ENCODE measurements around the gene REC8. TPM values are rescaled to one million over a fixed set of nuclear protein-coding genes. Genes with fewer than 3 reads are reported as not detected.

Gene REC8
- polyA plus RNA-seq, 1 donor (not counting 4 experiments of a cell fraction or from before 2014, with no cell fraction given): 6.3 TPM

DNA sequence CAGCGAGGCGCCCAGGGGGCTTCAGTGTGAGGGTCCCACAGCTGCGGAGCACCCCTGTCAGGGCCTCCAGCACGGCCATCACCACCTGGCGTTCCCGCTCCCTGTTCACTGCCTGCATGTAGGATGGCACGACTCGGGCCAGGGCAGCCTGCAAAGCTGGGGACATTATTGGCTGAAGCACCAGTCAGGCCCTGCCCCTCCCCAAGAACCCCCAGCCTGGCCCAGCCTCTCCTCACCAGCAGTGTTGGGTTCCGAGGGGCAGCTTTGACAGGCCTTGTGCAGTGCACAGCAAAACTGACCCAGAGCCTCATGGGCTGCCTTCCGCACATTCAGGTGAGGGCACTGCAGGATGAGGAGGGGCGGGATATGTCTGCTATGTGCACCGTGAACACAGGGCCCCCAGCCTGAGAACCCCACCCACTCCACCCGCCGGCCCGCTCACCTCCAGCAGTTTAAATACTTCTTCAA, 11.2 kb downstream of the REC8 start:
- Histone ChIP-seq H3K4me1 (ENCODE audit: control insufficient read depth, extremely low read depth, insufficient read depth, low read length) (peaks cover 9% of the 10 kb centered on the region), H3K4me2 (ENCODE audit: control insufficient read depth, extremely low read depth, insufficient read depth, low read depth, low read length) (no peak overlapping the region), H4K20me1 (ENCODE audit: control insufficient read depth, extremely low read depth, insufficient read depth, low read length) (peaks cover 12% of the 10 kb centered on the region), H3K36me3 (ENCODE audit: control insufficient read depth in 2 of 2, extremely low read depth in 1 of 2, insufficient read depth in 2 of 2, low read length in 2 of 2) (peaks cover 55 to 61% of the 10 kb centered on the region in 2 experiments), H3K4me3 (ENCODE audit: control insufficient read depth in 2 of 3, extremely low read depth in 1 of 3, insufficient read depth in 2 of 3, low read depth in 1 of 3, low read length in 3 of 3) (no peak overlapping the region), H3K9ac (ENCODE audit: control insufficient read depth, extremely low read depth, insufficient read depth, low read length) (no peak overlapping the region), H3K9me3 (ENCODE audit: control insufficient read depth, low read depth, low read length) (no peaks in the 10 kb centered on the region), H3K27ac (ENCODE audit: control insufficient read depth, insufficient read depth, low read length) (no peak overlapping the region), H3K79me2 (ENCODE audit: control insufficient read depth, insufficient read depth, low read length) (peaks cover 12% of the 10 kb centered on the region), H2AFZ (ENCODE audit: control insufficient read depth, low read length) (no peak overlapping the region), H3K27me3 (ENCODE audit: control insufficient read depth, extremely low read depth, insufficient read depth, low read length) (no peaks in the 10 kb centered on the region), H3K9me1 (ENCODE audit: control insufficient read depth, extremely low read depth, insufficient read depth, low read length) (no peaks in the 10 kb centered on the region)
- FAIRE-seq (no peak), DNase-seq (ENCODE audit: low read depth, low spot score) (no peak)
- dilution Hi-C loops (cut with MboI; ENCODE audit: extremely low pct_ligation_motif_present, low sequenced_read_pairs): no loop called here
- TF ChIP-seq EZH2 (IDR thresholded peaks at IDR 0.05; ENCODE audit: low read length): no peak
- TF ChIP-seq, protein P1, sequence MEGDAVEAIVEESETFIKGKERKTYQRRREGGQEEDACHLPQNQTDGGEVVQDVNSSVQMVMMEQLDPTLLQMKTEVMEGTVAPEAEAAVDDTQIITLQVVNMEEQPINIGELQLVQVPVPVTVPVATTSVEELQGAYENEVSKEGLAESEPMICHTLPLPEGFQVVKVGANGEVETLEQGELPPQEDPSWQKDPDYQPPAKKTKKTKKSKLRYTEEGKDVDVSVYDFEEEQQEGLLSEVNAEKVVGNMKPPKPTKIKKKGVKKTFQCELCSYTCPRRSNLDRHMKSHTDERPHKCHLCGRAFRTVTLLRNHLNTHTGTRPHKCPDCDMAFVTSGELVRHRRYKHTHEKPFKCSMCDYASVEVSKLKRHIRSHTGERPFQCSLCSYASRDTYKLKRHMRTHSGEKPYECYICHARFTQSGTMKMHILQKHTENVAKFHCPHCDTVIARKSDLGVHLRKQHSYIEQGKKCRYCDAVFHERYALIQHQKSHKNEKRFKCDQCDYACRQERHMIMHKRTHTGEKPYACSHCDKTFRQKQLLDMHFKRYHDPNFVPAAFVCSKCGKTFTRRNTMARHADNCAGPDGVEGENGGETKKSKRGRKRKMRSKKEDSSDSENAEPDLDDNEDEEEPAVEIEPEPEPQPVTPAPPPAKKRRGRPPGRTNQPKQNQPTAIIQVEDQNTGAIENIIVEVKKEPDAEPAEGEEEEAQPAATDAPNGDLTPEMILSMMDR (optimal IDR thresholded peaks at IDR 0.05 in 1 of 3, IDR thresholded peaks at IDR 0.05 in 1 of 3, conservative IDR thresholded peaks at IDR 0.05 in 1 of 3; ENCODE audit: extremely low read depth in 1 of 3, insufficient read depth in 2 of 3, low read length in 3 of 3): no peak

DNA sequence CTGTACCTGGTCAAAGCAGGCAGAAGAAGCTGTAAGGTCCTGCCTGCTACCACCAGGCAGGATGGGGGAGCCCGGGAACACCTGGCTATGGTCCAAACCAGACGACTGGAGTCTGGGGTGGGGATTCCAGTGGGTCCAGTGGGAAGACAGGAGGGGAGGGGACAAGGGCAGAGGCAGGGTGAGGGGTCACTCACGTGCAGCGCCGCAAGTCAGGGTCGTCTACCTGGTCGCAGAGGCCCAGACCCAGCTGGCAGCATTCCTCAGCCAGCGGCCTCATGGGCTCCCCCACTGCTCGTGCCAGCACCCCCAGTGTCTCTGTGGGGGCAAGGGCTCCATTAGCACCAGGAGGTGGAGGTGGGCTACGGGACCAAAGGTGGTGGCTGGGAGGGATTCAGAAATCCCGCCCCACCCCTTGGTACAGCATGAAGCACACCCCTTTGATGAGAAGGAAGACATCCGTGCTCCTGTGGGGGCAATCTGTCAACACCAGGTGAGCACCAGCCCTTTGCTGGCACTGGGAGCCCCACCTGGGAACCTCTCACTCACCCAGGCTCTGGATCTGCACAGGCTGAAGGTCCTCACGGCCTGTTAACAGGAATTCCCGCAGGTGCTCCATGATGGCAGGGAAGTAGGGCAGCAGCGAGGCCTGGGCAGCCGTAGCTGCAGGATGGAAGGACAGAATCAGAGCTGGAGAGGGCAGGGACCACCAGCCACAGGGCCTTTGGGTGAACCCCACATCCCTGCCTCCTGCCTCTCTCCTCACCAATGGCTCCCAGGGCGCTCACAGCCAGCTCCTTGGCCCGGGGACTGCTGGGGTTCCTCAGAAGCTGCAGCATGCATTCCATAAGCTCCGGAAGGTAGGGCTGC, 12.5 kb downstream of the REC8 start:
- Histone ChIP-seq H3K9ac (ENCODE audit: control insufficient read depth, extremely low read depth, insufficient read depth, low read length) (no peak overlapping the region), H3K27ac (ENCODE audit: control insufficient read depth, insufficient read depth, low read length) (no peak overlapping the region), H2AFZ (ENCODE audit: control insufficient read depth, low read length) (no peak overlapping the region), H3K9me3 (ENCODE audit: control insufficient read depth, low read depth, low read length) (no peaks in the 10 kb centered on the region), H3K4me1 (ENCODE audit: control insufficient read depth, extremely low read depth, insufficient read depth, low read length) (peaks cover 15% of the 10 kb centered on the region), H3K36me3 (ENCODE audit: control insufficient read depth in 2 of 2, extremely low read depth in 1 of 2, insufficient read depth in 2 of 2, low read length in 2 of 2) (peaks cover 45 to 58% of the 10 kb centered on the region in 2 experiments), H3K4me3 (ENCODE audit: control insufficient read depth in 2 of 3, extremely low read depth in 1 of 3, insufficient read depth in 2 of 3, low read depth in 1 of 3, low read length in 3 of 3) (no peak overlapping the region), H3K9me1 (ENCODE audit: control insufficient read depth, extremely low read depth, insufficient read depth, low read length) (no peaks in the 10 kb centered on the region), H3K4me2 (ENCODE audit: control insufficient read depth, extremely low read depth, insufficient read depth, low read depth, low read length) (no peak overlapping the region), H3K27me3 (ENCODE audit: control insufficient read depth, extremely low read depth, insufficient read depth, low read length) (no peaks in the 10 kb centered on the region), H4K20me1 (ENCODE audit: control insufficient read depth, extremely low read depth, insufficient read depth, low read length) (peaks cover 11% of the 10 kb centered on the region), H3K79me2 (ENCODE audit: control insufficient read depth, insufficient read depth, low read length) (peaks cover 12% of the 10 kb centered on the region)
- FAIRE-seq (no peak), DNase-seq (ENCODE audit: low read depth, low spot score) (no peak)
- TF ChIP-seq EZH2 (IDR thresholded peaks at IDR 0.05; ENCODE audit: low read length): no peak
- TF ChIP-seq, protein P1 (optimal IDR thresholded peaks at IDR 0.05 in 1 of 3, IDR thresholded peaks at IDR 0.05 in 1 of 3, conservative IDR thresholded peaks at IDR 0.05 in 1 of 3; ENCODE audit: extremely low read depth in 1 of 3, insufficient read depth in 2 of 3, low read length in 3 of 3): no peak
- dilution Hi-C loops (cut with MboI; ENCODE audit: extremely low pct_ligation_motif_present, low sequenced_read_pairs): no loop called here

Measured in keratinocyte (primary cell).